Kidney epithelial cell (primary cell): Measurements from ENCODE around the gene EIPR1. TPM values are rescaled to one million over a fixed set of nuclear protein-coding genes. Genes with fewer than 3 reads are reported as not detected.

Experiments
- DNase-seq: peaks from one replicate; pipeline ENCODE4 v3.0.0-alpha.2; 2010; ENCODE audit warnings: low read depth
- H3K27me3 ChIP-seq: 2 replicates; pipeline ENCODE4 v1.6.0; 2011; ENCODE audit warnings: low read length; ENCODE audit not compliant: control insufficient read depth, insufficient read depth
- H3K36me3 ChIP-seq: 2 replicates; pipeline ENCODE4 v1.5.1; 2011; ENCODE audit warnings: low read length; ENCODE audit not compliant: control insufficient read depth, insufficient read depth
- H3K4me3 ChIP-seq: 2 replicates; pipeline ENCODE4 v1.5.1; 2011; ENCODE audit warnings: low read depth, mild to moderate bottlenecking, control low read depth, low read length
- CTCF ChIP-seq: IDR thresholded peaks from 2 replicates; pipeline ENCODE4 v1.5.1; 2011; ENCODE audit warnings: mild to moderate bottlenecking, moderate library complexity, low read length, control low read depth, inconsistent platforms; ENCODE audit not compliant: insufficient read depth, poor library complexity, severe bottlenecking
- total RNA-seq: library from RNA; depleted of rRNA; stranded (reverse); fragments of >200 nt; gene quantifications from 2 replicates; pipeline ENCODE4 v1.2.3, GENCODE V29; 2015

Gene EIPR1
- total RNA-seq, 1 donor from 2014 or later = 67.2 TPM

GRCh38 chr2:3217646-3218045 lies 160.0 kb downstream of the EIPR1 start:
- no peak for TF ChIP-seq CTCF
- DNase-seq = no peak
- no peaks in the 10 kb centered on the region for H3K36me3 ChIP-seq
- no peaks in the 10 kb centered on the region for H3K27me3 ChIP-seq
- no peak overlapping the region for H3K4me3 ChIP-seq

GRCh38 chr2:3216841-3217495 lies 160.7 kb downstream of the EIPR1 start:
- H3K4me3 ChIP-seq = no peak overlapping the region
- H3K27me3 ChIP-seq = no peaks in the 10 kb centered on the region
- no peaks in the 10 kb centered on the region for H3K36me3 ChIP-seq
- DNase-seq = no peak
- no peak for TF ChIP-seq CTCF

- Histone ChIP-seq H3K36me3 (no peaks in the 10 kb centered on the region), H3K4me3 (no peak overlapping the region), H3K27me3 (no peaks in the 10 kb centered on the region)
- TF ChIP-seq CTCF = no peak
- no peak for DNase-seq
These were observed 162.7 kb downstream of the EIPR1 start for GRCh38 chr2:3214806-3215404.

- Histone ChIP-seq H3K27me3 (no peaks in the 10 kb centered on the region), H3K4me3 (no peak overlapping the region), H3K36me3 (no peaks in the 10 kb centered on the region)
- DNase-seq = no peak
- TF ChIP-seq CTCF = no peak
These were observed 163.6 kb downstream of the EIPR1 start for GRCh38 chr2:3214065-3214464.

- no peak overlapping the region for H3K4me3 ChIP-seq
- TF ChIP-seq CTCF = no peak
- H3K36me3 ChIP-seq = no peaks in the 10 kb centered on the region
- no peaks in the 10 kb centered on the region for H3K27me3 ChIP-seq
- no peak for DNase-seq
These were observed 164.6 kb downstream of the EIPR1 start for GRCh38 chr2:3212984-3213383.

- no peak for DNase-seq
- TF ChIP-seq CTCF = no peak
- no peak overlapping the region for H3K4me3 ChIP-seq
- H3K27me3 ChIP-seq = no peaks in the 10 kb centered on the region
- no peaks in the 10 kb centered on the region for H3K36me3 ChIP-seq
These were observed 165.6 kb downstream of the EIPR1 start for GRCh38 chr2:3212061-3212362.
